Type B pancreatic cell (in vitro differentiated cells): Measurements from ENCODE around the gene FAM13B. TPM values are rescaled to one million over a fixed set of nuclear protein-coding genes. Genes with fewer than 3 reads are reported as not detected.

ENCODE experiments used
- DNase-seq: peaks from one replicate; pipeline ENCODE4 v3.0.0; 2021; ENCODE audit warnings: mixed read lengths; ENCODE audit not compliant: unreplicated experiment; ENCODE audit errors: extremely low spot score
- H3K27ac Mint-ChIP-seq: 2 replicates; pipeline ENCODE4 v1.8.0; 2021; ENCODE audit warnings: mild to moderate bottlenecking, mixed read lengths
- H3K27me3 Mint-ChIP-seq: 2 replicates; pipeline ENCODE4 v1.8.0; 2021; ENCODE audit warnings: mixed read lengths
- H3K36me3 Mint-ChIP-seq: 2 replicates; pipeline ENCODE4 v1.8.0; 2021; ENCODE audit warnings: mixed read lengths
- H3K4me1 Mint-ChIP-seq: one replicate; pipeline ENCODE4 v1.8.0; 2021; ENCODE audit warnings: mixed read lengths; ENCODE audit not compliant: unreplicated experiment
- H3K4me3 Mint-ChIP-seq: 2 replicates; pipeline ENCODE4 v1.8.0; 2021; ENCODE audit warnings: mild to moderate bottlenecking, mixed read lengths
- H3K9me3 Mint-ChIP-seq: 2 replicates; pipeline ENCODE4 v1.8.0; 2021; ENCODE audit warnings: mixed read lengths
- CTCF ChIP-seq: fragments of 200-600 bp; sonication (generic); conservative IDR thresholded peaks from 2 replicates; pipeline ENCODE4 v1.5.0; 2021; ENCODE audit warnings: antibody characterized with exemption, mild to moderate bottlenecking
- total RNA-seq: library from RNA; stranded (reverse); gene quantifications from 2 replicates; pipeline ENCODE4 v1.2.1, GENCODE V29; 2021; ENCODE audit warnings: low replicate concordance

FAM13B gene
- total RNA-seq, 1 donor from 2014 or later = 39.6 TPM

GRCh38 chr5:138025285-138025684, 7.6 kb downstream of the FAM13B start:
- Mint-ChIP-seq H3K27me3 (no peaks in the 10 kb centered on the region), H3K4me1 (peaks cover 30% of the 10 kb centered on the region), H3K27ac (no peak overlapping the region), H3K36me3 (peaks cover 18% of the 10 kb centered on the region), H3K9me3 (peaks cover 4% of the 10 kb centered on the region), H3K4me3 (no peak overlapping the region)
- no peak for DNase-seq
- no peak for TF ChIP-seq CTCF

GRCh38 chr5:138024117-138024516, 8.8 kb downstream of the FAM13B start:
- DNase-seq = no peak
- TF ChIP-seq CTCF = no peak
- peak overlapping the region; percentile 94 for H3K27ac Mint-ChIP-seq
- peaks cover 20% of the 10 kb centered on the region for H3K36me3 Mint-ChIP-seq
- no peaks in the 10 kb centered on the region for H3K27me3 Mint-ChIP-seq
- H3K9me3 Mint-ChIP-seq = peaks cover 4% of the 10 kb centered on the region
- H3K4me1 Mint-ChIP-seq = peaks cover 23% of the 10 kb centered on the region
- no peak overlapping the region for H3K4me3 Mint-ChIP-seq

GRCh38 chr5:138022912-138023311, 10.0 kb downstream of the FAM13B start:
- TF ChIP-seq CTCF = no peak
- Mint-ChIP-seq H3K27ac (peak overlapping the region; percentile 94), H3K4me1 (peaks cover 18% of the 10 kb centered on the region), H3K36me3 (peaks cover 22% of the 10 kb centered on the region), H3K4me3 (peak overlapping the region; percentile 27), H3K27me3 (no peaks in the 10 kb centered on the region), H3K9me3 (peaks cover 4% of the 10 kb centered on the region)
- DNase-seq = no peak

- H3K27ac Mint-ChIP-seq = peak overlapping the region; percentile 94
- H3K4me1 Mint-ChIP-seq = peaks cover 14% of the 10 kb centered on the region
- H3K36me3 Mint-ChIP-seq = peaks cover 23% of the 10 kb centered on the region
- no peak for TF ChIP-seq CTCF
- H3K27me3 Mint-ChIP-seq = no peaks in the 10 kb centered on the region
- no peak overlapping the region for H3K4me3 Mint-ChIP-seq
- no peak for DNase-seq
- peaks cover 4% of the 10 kb centered on the region for H3K9me3 Mint-ChIP-seq
Observed at GRCh38 chr5:138021771-138022170, 11.1 kb downstream of the FAM13B start.

GRCh38 chr5:138018849-138019248, 14.0 kb downstream of the FAM13B start:
- H3K4me1 Mint-ChIP-seq = peaks cover 6% of the 10 kb centered on the region
- H3K36me3 Mint-ChIP-seq = peaks cover 24% of the 10 kb centered on the region
- no peak overlapping the region for H3K27ac Mint-ChIP-seq
- H3K4me3 Mint-ChIP-seq = no peak overlapping the region
- no peaks in the 10 kb centered on the region for H3K27me3 Mint-ChIP-seq
- TF ChIP-seq CTCF = no peak
- no peak for DNase-seq
- no peaks in the 10 kb centered on the region for H3K9me3 Mint-ChIP-seq

- Mint-ChIP-seq H3K36me3 (peaks cover 23% of the 10 kb centered on the region), H3K27me3 (no peaks in the 10 kb centered on the region)
Observed at GRCh38 chr5:138015916-138016315, 17.0 kb downstream of the FAM13B start.

More at GRCh38 chr5:138015916-138016315, 17.0 kb downstream of the FAM13B start:
- no peaks in the 10 kb centered on the region for H3K4me1 Mint-ChIP-seq
- no peak overlapping the region for H3K27ac Mint-ChIP-seq
- no peak for DNase-seq
- TF ChIP-seq CTCF = no peak
- H3K4me3 Mint-ChIP-seq = no peak overlapping the region
- H3K9me3 Mint-ChIP-seq = no peaks in the 10 kb centered on the region
